ENCODE results near the gene SS18L1.

- TF ChIP-seq CTCF (conservative IDR thresholded peaks at IDR 0.05; ENCODE audit: low read depth in 2 of 2) (no peak), POLR2AphosphoS5 (IDR thresholded peaks at IDR 0.05; ENCODE audit: low read depth) (no peak), REST (IDR thresholded peaks at IDR 0.05; ENCODE audit: unreplicated experiment) (no peak), EZH2 (IDR thresholded peaks at IDR 0.05; ENCODE audit: low read depth, unreplicated experiment) (peak; percentile 54), JUNB (IDR thresholded peaks at IDR 0.05; ENCODE audit: unreplicated experiment) (no peak), ETS1 (IDR thresholded peaks at IDR 0.05) (no peak), STAT1 (IDR thresholded peaks at IDR 0.05; ENCODE audit: unreplicated experiment) (no peak), CREB1 (CRISPR knock-in tag; IDR thresholded peaks at IDR 0.05; ENCODE audit: low read depth) (no peak)
Observed at GRCh38 chr20:62219101-62219991, 75.8 kb downstream of the SS18L1 start.
